ENCODE measurements around the gene KRTAP4-16.

- TF ChIP-seq, protein P1, sequence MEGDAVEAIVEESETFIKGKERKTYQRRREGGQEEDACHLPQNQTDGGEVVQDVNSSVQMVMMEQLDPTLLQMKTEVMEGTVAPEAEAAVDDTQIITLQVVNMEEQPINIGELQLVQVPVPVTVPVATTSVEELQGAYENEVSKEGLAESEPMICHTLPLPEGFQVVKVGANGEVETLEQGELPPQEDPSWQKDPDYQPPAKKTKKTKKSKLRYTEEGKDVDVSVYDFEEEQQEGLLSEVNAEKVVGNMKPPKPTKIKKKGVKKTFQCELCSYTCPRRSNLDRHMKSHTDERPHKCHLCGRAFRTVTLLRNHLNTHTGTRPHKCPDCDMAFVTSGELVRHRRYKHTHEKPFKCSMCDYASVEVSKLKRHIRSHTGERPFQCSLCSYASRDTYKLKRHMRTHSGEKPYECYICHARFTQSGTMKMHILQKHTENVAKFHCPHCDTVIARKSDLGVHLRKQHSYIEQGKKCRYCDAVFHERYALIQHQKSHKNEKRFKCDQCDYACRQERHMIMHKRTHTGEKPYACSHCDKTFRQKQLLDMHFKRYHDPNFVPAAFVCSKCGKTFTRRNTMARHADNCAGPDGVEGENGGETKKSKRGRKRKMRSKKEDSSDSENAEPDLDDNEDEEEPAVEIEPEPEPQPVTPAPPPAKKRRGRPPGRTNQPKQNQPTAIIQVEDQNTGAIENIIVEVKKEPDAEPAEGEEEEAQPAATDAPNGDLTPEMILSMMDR (IDR thresholded peaks at IDR 0.05), result no peak
- TF ChIP-seq POLR2A (IDR thresholded peaks at IDR 0.05), result no peak
These were observed 45.7 kb upstream of the KRTAP4-16 start for GRCh38 chr17:41147531-41148204.
